PC-9 (cell line): ENCODE data around the gene HHAT. TPM values are rescaled to one million over a fixed set of nuclear protein-coding genes. Genes with fewer than 3 reads are reported as not detected.

ENCODE experiments used
- BruUV-seq: library from RNA; stranded (reverse); fragments of 400-500 nt; replicated peaks from 2 replicates; lab custom pipeline; 2021; lab: Mats Ljungman, UMichigan
- CTCF ChIA-PET: fragments of 300-600 bp; sonication (Branson Sonifier 250); formaldehyde crosslinking; loops from one replicate; lab custom pipeline; 2022; ENCODE audit warnings: antibody characterized with exemption; lab: Charles Lee
- POLR2A ChIA-PET: fragments of 300-600 bp; sonication (Branson Sonifier 250); formaldehyde crosslinking; loops from one replicate; lab custom pipeline; 2022; ENCODE audit warnings: antibody characterized with exemption; ENCODE audit not compliant: unreplicated experiment; lab: Charles Lee
- DNase-seq, 2 experiments: peaks; one replicate each; pipeline versions ENCODE4 v3.0.0 to v3.0.0-alpha.2; 2015 to 2022; ENCODE audit warnings: mixed read lengths in 1 of 2
- H2AFZ ChIP-seq: fragments of 200-600 bp; sonication (generic); 2 replicates; pipeline ENCODE4 v1.8.1; 2017; ENCODE audit warnings: antibody characterized with exemption
- H3F3A ChIP-seq: fragments of 200-600 bp; sonication (generic); 2 replicates; pipeline ENCODE4 v1.8.1; 2017; ENCODE audit warnings: antibody characterized with exemption, mild to moderate bottlenecking, low read depth; ENCODE audit not compliant: insufficient read depth
- H3K27ac ChIP-seq: fragments of 200-600 bp; sonication (generic); 2 replicates; pipeline ENCODE4 v1.6.1; 2016; ENCODE audit warnings: mixed run types
- H3K27me3 ChIP-seq: fragments of 200-600 bp; sonication (generic); 2 replicates; pipeline ENCODE4 v1.6.1; 2016; ENCODE audit warnings: low read depth, mixed run types; ENCODE audit not compliant: insufficient read depth
- H3K36me3 ChIP-seq: fragments of 200-600 bp; sonication (generic); 2 replicates; pipeline ENCODE4 v1.6.1; 2016; ENCODE audit warnings: low read depth, mixed run types
- H3K4me1 ChIP-seq: fragments of 200-600 bp; sonication (generic); replicated peaks from 2 replicates; pipeline ENCODE4 v1.6.1; 2016; ENCODE audit warnings: mixed run types; ENCODE audit not compliant: insufficient read depth
- H3K4me2 ChIP-seq: fragments of 200-600 bp; sonication (generic); 2 replicates; pipeline ENCODE4 v1.6.1; 2017; ENCODE audit warnings: mixed run types
- H3K4me3 ChIP-seq: fragments of 200-600 bp; sonication (generic); 2 replicates; pipeline ENCODE4 v1.6.1; 2016; ENCODE audit warnings: mixed run types
- H3K79me2 ChIP-seq: fragments of 200-600 bp; sonication (generic); 2 replicates; pipeline ENCODE4 v1.6.1; 2017; ENCODE audit warnings: low read depth, mixed run types
- H3K9me2 ChIP-seq: fragments of 200-600 bp; sonication (generic); 2 replicates; pipeline ENCODE4 v1.8.1; 2017; ENCODE audit warnings: mild to moderate bottlenecking; ENCODE audit not compliant: insufficient read depth
- H3K9me3 ChIP-seq: fragments of 200-600 bp; sonication (generic); 2 replicates; pipeline ENCODE4 v1.8.1; 2016; ENCODE audit warnings: low read depth; ENCODE audit not compliant: insufficient read depth
- H4K20me1 ChIP-seq: fragments of 200-600 bp; sonication (generic); 2 replicates; pipeline ENCODE4 v1.8.1; 2017; ENCODE audit not compliant: insufficient read depth
- EZH2 ChIP-seq: fragments of 200-600 bp; sonication (generic); IDR thresholded peaks from 2 replicates; pipeline ENCODE4 v1.8.0; 2017; ENCODE audit warnings: antibody characterized with exemption, low read depth
- intact Hi-C: fragments of 100-400 bp; cut with micrococcal nuclease; formaldehyde crosslinking; loops from one replicate; pipeline ENCODE4 v1.10.0; 2022; ENCODE audit not compliant: unreplicated experiment
- total RNA-seq: library from RNA; stranded (reverse); gene quantifications from 2 replicates; pipeline ENCODE4 v1.2.3, GENCODE V29; 2021
- TF ChIP-seq, protein P1 (sequence below): fragments of 200-600 bp; sonication (generic); conservative IDR thresholded peaks from 2 replicates; pipeline ENCODE4 v1.6.1; 2017; ENCODE audit warnings: mixed run types, antibody characterized with exemption, mild to moderate bottlenecking, moderate library complexity

Gene HHAT
- total RNA-seq, 1 experiment from 2014 or later = 5.3 TPM

DNA sequence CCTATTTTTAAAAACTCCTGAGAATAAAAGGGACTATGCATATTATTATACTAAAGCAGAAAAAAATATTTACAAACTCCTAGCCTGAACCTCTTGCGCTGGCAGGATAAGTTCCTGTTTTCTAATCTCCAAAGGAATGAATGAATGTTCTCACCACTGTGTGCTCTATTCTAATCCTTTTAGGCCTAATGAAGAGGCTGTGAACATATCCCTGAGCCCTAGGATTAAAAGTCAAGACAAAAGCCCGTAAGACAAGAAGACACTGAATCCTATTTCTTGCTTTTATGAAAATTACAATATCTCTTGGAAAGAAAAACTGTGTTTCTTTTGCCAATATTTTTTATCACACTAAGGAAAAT lies 317.5 kb downstream of the HHAT start:
- no peak overlapping the region for H3K27ac ChIP-seq
- intact Hi-C loops = no loop called here
- ChIA-PET CTCF (no interaction called here), POLR2A (no interaction called here)
- H3K9me2 ChIP-seq = no peaks in the 10 kb centered on the region
- no peak overlapping the region for H3K4me2 ChIP-seq
- no peaks in the 10 kb centered on the region for H3K9me3 ChIP-seq
- no peaks in the 10 kb centered on the region for H3K27me3 ChIP-seq
- no peak overlapping the region for H2AFZ ChIP-seq
- BruUV-seq = no TSS peak
- no peaks in the 10 kb centered on the region for H3K79me2 ChIP-seq
- H3K36me3 ChIP-seq = no peaks in the 10 kb centered on the region
- H3F3A ChIP-seq = no peaks in the 10 kb centered on the region
- H3K4me1 ChIP-seq = no peaks in the 10 kb centered on the region
- DNase-seq = no peak
- H3K4me3 ChIP-seq = no peak overlapping the region
- TF ChIP-seq, protein P1, sequence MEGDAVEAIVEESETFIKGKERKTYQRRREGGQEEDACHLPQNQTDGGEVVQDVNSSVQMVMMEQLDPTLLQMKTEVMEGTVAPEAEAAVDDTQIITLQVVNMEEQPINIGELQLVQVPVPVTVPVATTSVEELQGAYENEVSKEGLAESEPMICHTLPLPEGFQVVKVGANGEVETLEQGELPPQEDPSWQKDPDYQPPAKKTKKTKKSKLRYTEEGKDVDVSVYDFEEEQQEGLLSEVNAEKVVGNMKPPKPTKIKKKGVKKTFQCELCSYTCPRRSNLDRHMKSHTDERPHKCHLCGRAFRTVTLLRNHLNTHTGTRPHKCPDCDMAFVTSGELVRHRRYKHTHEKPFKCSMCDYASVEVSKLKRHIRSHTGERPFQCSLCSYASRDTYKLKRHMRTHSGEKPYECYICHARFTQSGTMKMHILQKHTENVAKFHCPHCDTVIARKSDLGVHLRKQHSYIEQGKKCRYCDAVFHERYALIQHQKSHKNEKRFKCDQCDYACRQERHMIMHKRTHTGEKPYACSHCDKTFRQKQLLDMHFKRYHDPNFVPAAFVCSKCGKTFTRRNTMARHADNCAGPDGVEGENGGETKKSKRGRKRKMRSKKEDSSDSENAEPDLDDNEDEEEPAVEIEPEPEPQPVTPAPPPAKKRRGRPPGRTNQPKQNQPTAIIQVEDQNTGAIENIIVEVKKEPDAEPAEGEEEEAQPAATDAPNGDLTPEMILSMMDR = no peak
- no peak for TF ChIP-seq EZH2
- H4K20me1 ChIP-seq = no peaks in the 10 kb centered on the region

DNA sequence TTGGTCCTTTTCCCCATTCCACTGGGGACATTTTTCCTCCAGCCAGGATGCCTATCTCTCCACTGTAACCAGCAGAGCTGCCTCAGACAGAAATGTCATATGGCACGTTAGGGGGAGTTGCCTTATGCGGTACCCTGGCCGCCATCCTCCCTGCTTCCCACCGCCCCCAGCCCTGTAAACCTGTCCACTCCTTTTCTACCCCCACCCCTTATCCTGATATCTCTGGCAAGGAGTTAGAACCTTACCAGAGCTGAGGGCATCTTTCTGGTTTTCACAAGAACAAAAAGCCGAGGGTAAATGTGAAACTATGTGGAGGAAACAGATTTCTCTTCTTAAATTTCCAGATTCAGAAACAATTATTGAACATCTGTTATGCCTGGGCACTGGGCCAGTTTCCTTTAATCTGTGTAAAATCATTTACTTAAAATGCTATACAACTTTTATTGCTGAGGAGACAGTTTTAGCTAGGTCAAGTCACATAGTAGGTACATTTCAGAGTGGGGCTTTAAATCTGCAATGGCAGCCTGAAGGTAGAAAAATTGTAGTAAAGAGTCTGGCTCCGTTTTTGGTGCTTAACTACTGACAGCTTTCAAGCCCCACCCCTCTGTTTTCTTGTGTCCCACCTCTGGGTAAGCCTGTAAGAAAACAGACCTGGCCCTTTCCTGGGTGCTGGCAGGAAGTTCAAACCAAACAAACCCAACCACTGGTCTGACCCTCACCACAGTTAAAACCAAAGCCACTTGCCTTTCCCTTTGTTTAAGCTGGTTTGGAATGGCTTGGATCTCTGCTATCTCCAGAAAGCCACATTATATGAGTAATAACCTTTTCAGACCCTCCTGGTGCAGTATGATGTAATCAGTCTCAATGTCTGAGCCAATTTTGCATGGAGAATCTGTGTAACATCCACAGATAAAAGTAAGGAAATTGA lies 319.0 kb downstream of the HHAT start:
- no peaks in the 10 kb centered on the region for H3K9me3 ChIP-seq
- DNase-seq = no peak
- intact Hi-C loops = no loop called here
- no peaks in the 10 kb centered on the region for H3K36me3 ChIP-seq
- no TSS peak for BruUV-seq
- ChIA-PET CTCF (no interaction called here), POLR2A (no interaction called here)
- no peaks in the 10 kb centered on the region for H3K27me3 ChIP-seq
- no peaks in the 10 kb centered on the region for H3K9me2 ChIP-seq
- H3K27ac ChIP-seq = no peak overlapping the region
- H3K4me2 ChIP-seq = no peak overlapping the region
- H2AFZ ChIP-seq = no peak overlapping the region
- H4K20me1 ChIP-seq = no peaks in the 10 kb centered on the region
- TF ChIP-seq, protein P1 = no peak
- TF ChIP-seq EZH2 = no peak
- H3K4me1 ChIP-seq = no peaks in the 10 kb centered on the region
- H3F3A ChIP-seq = no peaks in the 10 kb centered on the region
- H3K4me3 ChIP-seq = no peak overlapping the region
- no peaks in the 10 kb centered on the region for H3K79me2 ChIP-seq

DNA sequence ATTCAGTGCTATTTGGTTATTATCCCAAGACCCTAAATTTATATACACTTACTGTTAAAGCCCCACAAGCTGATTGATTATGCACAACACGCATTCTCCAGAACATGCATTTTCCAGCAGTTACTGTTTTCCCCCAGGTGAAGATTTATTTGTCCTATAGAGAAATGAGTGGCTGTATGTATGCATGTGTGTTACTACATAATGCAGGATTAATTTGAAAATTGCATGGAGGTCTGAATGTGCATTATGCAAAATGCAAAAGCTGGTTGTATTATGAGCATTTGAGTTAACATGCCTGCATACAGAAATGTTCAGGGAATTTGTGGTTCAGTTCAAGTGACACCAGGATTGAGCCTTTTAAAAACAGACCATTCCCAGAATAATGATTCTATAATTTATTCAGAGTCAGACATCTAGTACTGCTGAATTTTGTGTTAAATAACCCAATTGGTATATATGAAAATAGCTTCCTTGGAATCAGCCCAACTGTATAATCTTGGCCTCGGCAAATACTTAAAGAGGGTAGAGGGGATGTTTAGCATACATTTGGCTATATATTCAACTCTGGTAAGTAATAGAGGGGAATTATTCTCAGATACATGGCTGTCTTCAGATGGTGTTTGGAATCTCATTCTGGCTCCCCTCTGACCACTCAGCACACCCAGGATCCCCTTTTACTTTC lies 320.0 kb downstream of the HHAT start:
- Histone ChIP-seq H3K4me3 (no peak overlapping the region), H3K4me1 (no peaks in the 10 kb centered on the region), H3K79me2 (no peaks in the 10 kb centered on the region), H3K9me3 (no peaks in the 10 kb centered on the region), H3K27ac (no peak overlapping the region), H4K20me1 (no peaks in the 10 kb centered on the region), H3F3A (no peaks in the 10 kb centered on the region), H3K36me3 (no peaks in the 10 kb centered on the region), H3K27me3 (no peaks in the 10 kb centered on the region), H2AFZ (no peak overlapping the region), H3K4me2 (no peak overlapping the region), H3K9me2 (no peaks in the 10 kb centered on the region)
- ChIA-PET POLR2A (no interaction called here), CTCF (no interaction called here)
- no peak for TF ChIP-seq EZH2
- TF ChIP-seq, protein P1 = no peak
- no TSS peak for BruUV-seq
- no peak for DNase-seq
- intact Hi-C loops = no loop called here
